KG1 (cell line): Measurements from ENCODE around the gene OXER1.
A peak's percentile ranks its signal among the peaks of the same experiment; 100 is the strongest.

Experiments used
- DNase-seq: peaks from one replicate; lab custom pipeline; 2025; lab: John Stamatoyannopoulos, UW

OXER1 gene

DNA sequence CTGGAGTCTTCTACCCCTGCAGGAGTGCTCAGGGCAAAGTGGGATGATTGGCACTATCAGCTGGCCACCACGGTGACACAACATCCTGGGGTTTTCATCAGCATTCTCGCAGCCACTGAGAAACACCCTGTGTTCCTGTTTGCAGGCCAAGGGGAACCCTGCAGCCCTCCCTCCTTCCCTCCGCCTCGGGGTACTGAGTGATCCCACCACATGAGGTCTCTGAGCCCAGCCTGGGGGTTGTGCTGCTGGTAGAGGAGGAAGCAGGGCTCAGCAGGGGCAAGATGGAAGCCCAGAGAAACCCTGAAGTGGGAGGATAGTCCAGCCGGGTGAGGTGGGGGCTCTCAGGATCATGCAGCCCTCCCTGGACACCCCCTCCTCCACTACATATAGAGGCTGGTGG is at the start of gene OXER1:
OXER1 (minus strand) TSS at position 40 of the 400 bp plus-strand sequence. CDS start 73 bp downstream, outside the sequence.
- no peak for DNase-seq

DNA sequence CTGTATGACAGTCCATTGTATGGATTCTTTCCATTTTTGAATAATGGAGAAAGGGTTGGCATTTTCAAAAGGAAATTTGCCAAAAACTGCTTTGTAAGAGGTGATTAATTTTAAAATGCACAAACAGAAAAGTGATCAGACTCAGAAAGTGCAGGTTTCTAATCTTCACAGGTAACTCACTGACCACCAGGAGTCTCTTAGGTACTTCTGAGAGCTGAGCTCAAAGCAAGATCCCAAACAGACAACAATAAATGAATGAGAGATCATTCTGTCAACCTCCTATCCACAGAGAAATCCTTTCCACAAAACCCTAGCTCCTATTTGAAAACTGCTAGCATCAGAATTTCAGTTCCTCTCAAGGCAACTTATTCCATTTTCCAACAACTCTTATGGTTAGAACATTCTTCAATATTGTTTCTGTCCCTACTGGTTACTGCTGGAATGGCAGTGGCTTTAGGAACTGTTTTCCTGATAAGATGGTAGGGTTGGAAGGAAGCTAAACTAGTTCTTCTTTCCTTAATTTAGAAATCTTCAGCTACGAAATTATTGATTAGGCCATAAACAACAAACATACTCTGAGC is 49.1 kb upstream of the OXER1 start:
- DNase-seq: no peak

- peak; percentile 45 for DNase-seq
Measured at GRCh38 chr2:42810971-42811811, 47.3 kb upstream of the OXER1 start.

- DNase-seq: peak; percentile 89
Measured at GRCh38 chr2:42810121-42810970, 46.4 kb upstream of the OXER1 start.

GRCh38 chr2:42809819-42810120 is 45.8 kb upstream of the OXER1 start:
- peak; percentile 76 for DNase-seq

- no peak for DNase-seq
Measured at GRCh38 chr2:42809131-42809818, 45.3 kb upstream of the OXER1 start.

- no peak for DNase-seq
Measured at GRCh38 chr2:42808301-42808700, 44.4 kb upstream of the OXER1 start.

DNA sequence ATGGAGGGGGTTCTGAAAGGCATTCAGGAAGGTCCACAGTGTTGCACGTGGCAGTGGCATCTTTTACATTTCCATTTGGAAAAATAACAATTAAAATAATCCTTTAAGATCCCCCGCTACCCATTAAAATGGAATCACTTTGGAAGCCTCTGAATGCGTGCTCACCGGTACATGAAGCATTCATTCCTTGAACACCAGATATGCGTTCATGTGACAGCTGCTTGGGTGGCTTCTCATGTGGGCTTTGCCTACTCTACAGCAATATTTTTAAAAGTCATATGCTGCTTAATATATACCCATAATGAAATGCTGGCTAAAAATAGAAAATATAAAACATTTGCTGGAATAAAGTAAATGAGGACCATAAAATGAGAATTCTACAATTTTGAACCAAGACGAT is 42.9 kb upstream of the OXER1 start:
- no peak for DNase-seq

DNA sequence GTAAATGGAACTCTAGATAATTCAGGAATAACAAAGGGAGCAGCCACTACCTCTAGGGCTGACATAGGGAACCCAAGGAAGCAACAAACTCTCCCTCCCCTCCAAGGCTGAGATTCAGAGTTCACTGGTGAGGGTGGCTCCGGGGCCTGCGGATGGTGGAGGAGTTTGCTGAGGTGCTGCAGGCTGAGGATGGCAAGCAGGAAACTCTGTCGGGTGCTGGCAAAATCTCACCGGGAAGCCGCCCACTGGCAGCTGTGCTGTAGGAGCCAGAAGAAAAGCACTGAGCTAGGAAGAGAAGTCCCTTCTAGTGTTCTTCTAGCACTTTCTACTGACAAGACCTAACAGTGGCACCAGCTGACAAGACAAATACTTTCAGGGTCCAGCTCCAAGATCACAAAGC is 41.0 kb upstream of the OXER1 start:
- DNase-seq: no peak

GRCh38 chr2:42804338-42804737 is 40.4 kb upstream of the OXER1 start:
- DNase-seq: no peak

- no peak for DNase-seq
Measured at GRCh38 chr2:42802150-42802549, 38.2 kb upstream of the OXER1 start.

DNA sequence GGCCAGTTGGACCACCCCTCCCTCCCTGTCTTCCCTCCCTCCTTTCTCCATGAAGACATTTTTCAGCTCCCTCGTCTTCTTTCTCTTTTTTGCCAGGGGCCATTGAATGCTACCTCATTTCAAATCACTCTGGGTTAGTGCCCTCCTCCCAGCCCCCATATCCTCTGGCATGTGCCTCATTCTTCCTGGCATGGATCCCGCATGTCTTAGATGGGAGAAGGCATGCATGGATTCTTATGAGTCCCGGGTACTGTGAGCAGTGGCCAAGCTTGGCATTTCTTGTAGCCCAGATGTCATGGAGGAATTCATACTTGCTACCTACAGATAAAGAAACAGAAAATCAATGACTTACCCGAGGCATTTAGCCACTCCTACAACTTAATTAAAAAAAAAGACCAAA is 37.4 kb upstream of the OXER1 start:
- no peak for DNase-seq

GRCh38 chr2:42800981-42801380 is 37.0 kb upstream of the OXER1 start:
- no peak for DNase-seq

- DNase-seq: no peak
Measured at GRCh38 chr2:42800461-42800962, 36.6 kb upstream of the OXER1 start.

DNA sequence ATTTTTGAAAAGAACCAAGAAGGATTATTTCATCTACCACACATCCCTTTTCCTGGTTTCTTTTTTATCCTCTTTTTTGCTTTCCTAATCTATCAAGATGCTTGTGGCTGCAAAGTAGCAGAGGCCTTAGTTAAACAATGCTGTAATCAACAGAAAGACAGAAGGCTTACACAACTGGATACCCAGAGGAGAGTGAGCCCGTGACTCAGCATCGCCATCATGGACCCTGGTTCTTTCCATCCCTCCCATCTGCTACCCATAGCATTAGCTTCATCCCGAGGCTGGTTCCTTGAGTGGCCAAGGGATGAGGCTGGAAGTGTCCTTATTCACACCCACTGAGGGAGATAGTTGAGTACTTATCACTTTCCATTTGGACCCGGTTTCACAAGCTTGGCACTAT is 35.9 kb upstream of the OXER1 start:
- no peak for DNase-seq

GRCh38 chr2:42797281-42797680 is 33.3 kb upstream of the OXER1 start:
- no peak for DNase-seq

DNA sequence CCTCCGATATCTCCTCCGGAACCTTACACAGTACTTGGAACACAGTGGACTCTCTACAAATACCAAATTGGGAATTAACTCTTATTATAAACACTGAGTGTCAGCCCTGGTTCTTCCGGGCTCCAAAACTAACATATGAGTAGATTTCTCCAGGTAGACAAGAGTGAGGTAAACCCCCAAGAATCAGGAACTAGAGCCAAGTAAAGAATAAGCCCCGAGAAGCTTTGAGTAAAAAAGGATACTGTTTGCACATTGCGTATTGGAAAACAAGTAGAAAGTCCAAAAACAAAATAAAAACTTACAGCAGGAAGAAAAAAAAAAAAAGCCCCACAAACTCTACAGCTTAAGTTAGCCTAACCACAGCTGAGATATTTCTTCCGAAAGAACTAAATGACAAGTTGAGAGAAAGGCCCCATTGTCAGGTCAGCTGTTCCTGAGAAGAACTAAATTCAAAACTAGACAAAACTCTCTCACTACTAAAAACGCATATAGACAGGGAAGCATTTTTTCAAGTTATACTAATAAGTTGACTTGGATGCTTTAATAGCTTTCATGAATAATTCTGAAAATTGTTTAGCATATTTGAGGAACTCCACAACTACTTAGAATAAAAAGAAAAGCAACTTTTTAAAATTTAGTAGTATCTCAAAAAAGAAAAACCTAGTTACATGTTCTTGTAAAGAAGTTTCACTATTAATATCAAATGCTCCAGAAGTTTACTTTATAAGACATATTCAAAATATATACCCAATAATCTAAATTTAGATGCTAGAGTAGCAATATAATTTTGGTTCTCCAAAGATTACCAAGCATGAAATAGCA is 32.7 kb upstream of the OXER1 start:
- DNase-seq: no peak

DNA sequence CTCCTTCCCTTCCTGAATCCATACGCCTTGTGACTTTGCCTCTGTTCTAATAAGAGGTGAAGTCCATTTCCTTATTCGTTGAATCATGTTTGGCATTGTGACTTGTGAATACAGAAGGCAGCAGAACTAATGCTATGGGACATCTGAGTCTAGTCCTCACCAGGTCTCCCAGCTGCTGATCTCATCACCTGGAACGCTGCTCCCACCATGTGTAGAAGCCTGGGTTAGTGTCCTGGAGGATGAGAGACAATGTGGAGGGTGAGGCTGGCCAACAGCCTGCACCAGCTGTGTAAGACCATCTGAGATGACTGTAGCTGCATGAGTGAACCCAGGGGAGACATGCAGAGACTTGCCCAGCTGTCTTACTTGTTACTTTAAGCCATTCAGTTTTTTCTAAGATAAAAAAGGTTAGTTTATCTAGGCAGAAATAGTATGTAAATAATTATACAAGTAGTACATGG is 31.9 kb upstream of the OXER1 start:
- no peak for DNase-seq

GRCh38 chr2:42795275-42795674 is 31.3 kb upstream of the OXER1 start:
- no peak for DNase-seq

- DNase-seq: no peak
Measured at GRCh38 chr2:42794271-42795046, 30.5 kb upstream of the OXER1 start.
